UCSD-AML1 (cell line): Measurements from ENCODE around the gene NES.

Source experiments
- DNase-seq: peaks from one replicate; lab custom pipeline; 2025; ENCODE audit not compliant: unreplicated experiment; lab: John Stamatoyannopoulos, UW

The NES gene

GRCh38 chr1:156705321-156705917 is 28.2 kb upstream of the NES start, which contains the start of gene CRABP2:
CRABP2 (minus strand) TSS chr1:156705583; CDS start chr1:156705446, 137 bp downstream.
- no peak for DNase-seq

GRCh38 chr1:156704930-156705320 is 27.7 kb upstream of the NES start:
- no peak for DNase-seq

- DNase-seq: no peak
Measured at GRCh38 chr1:156704166-156704711, 27.0 kb upstream of the NES start.

- no peak for DNase-seq
Measured at GRCh38 chr1:156703741-156704140, 26.5 kb upstream of the NES start.

GRCh38 chr1:156703336-156703735 is 26.1 kb upstream of the NES start:
- DNase-seq: no peak

- DNase-seq: no peak
Measured at GRCh38 chr1:156700736-156701531, 23.7 kb upstream of the NES start.

- no peak for DNase-seq
Measured at GRCh38 chr1:156698995-156699394, 21.8 kb upstream of the NES start.

- DNase-seq: no peak
Measured at GRCh38 chr1:156697481-156697880, 20.3 kb upstream of the NES start.

- no peak for DNase-seq
Measured at GRCh38 chr1:156696755-156697154, 19.5 kb upstream of the NES start.

- DNase-seq: no peak
Measured at GRCh38 chr1:156694690-156694962, 17.4 kb upstream of the NES start.

GRCh38 chr1:156693848-156694689 is 16.9 kb upstream of the NES start:
- peak; percentile 34 for DNase-seq

GRCh38 chr1:156692925-156693847 is 16.0 kb upstream of the NES start:
- DNase-seq: peak; percentile 44

- DNase-seq: no peak
Measured at GRCh38 chr1:156692441-156692924, 15.3 kb upstream of the NES start.

GRCh38 chr1:156691665-156692440 is 14.6 kb upstream of the NES start:
- DNase-seq: peak; percentile 36

- no peak for DNase-seq
Measured at GRCh38 chr1:156691191-156691590, 14.0 kb upstream of the NES start.

- no peak for DNase-seq
Measured at GRCh38 chr1:156690675-156691036, 13.4 kb upstream of the NES start.

- no peak for DNase-seq
Measured at GRCh38 chr1:156689953-156690674, 12.9 kb upstream of the NES start.

GRCh38 chr1:156689035-156689952 is 12.1 kb upstream of the NES start:
- peak; percentile 82 for DNase-seq
